ENCODE data around the gene RBMS3.
"Not testable (repeated sequence)": the region's sequence is repeated elsewhere in the genome, so short reads cannot be mapped to it uniquely, and the experiment has no call there.

The RBMS3 gene

GRCh38 chr3:30017901-30018300 lies 737.0 kb downstream of the RBMS3 start:
- no peak for DNase-seq (ENCODE audit: low read depth in 2 of 2)

DNA sequence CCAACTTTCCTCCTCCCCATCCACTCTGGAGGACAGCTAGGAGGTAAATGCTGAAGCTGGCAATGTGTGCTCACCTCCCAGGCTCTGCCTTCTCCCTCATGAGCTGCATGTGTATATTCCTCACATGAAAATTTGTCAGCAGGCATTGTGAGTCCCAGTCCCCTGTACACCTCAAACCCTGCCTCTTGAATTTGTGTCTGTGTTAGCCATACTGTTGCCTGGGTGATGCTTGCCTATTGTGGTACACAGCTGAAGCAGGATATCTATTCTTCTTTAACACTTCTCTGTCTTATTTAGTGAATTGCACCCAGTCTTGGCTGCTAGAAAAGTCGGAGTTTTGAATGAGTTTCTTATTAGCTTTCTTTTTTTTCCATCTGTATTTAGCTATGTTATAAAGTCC lies 739.5 kb downstream of the RBMS3 start:
- DNase-seq (ENCODE audit: low read depth in 2 of 2): no peak

DNA sequence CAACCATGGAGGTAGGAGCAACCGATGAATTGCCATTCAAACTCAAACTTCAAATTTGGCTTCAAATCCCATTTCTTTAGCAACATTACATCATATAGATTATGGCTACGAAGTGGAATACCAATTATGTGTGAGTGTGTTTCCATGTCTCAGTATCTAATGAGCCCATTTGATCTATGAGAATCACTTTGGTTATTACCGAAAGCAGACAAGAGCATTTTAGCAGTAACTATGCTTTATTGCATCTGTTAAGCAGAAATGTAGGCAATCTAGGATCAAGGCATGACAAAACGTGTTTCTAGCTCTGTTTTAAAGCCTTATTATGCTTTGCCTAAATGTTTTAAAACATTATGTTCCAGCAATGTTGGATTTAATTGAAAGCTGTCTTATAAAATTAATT lies 743.6 kb downstream of the RBMS3 start:
- DNase-seq (ENCODE audit: low read depth in 2 of 2): no peak

GRCh38 chr3:30026851-30027250 lies 746.0 kb downstream of the RBMS3 start:
- DNase-seq (ENCODE audit: low read depth in 2 of 2): no peak

GRCh38 chr3:30034246-30034991 lies 753.5 kb downstream of the RBMS3 start:
- DNase-seq (ENCODE audit: low read depth in 2 of 2): no peak

DNA sequence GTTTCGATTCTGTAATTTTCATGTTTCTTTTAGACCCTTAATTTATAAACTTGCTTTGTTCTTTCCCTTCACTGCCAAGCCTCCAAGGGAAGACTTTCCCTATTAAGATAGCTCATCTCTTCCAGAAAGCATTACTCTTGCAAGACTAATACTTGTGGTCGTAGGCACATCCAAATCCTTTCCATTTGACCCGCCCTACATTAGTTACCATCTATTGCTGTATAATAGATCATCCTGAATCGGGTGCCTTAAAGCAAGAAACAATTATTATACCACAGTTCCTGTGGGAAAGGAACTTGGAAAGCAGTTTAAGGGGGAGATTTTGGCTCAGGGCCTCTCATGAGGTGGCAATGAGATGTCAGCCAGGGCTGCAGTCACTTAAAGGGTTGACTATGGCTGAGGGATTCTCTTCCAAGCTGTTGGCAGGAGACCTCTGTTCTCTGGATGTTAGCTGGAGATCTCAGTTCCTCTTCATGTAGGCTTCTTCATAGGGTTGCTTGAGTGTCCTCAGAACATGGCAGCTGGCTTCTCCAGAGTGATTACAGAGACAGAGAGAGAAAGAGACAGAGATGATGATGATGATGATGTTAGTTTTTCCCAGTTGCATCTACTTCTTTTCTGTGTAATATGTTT lies 755.2 kb downstream of the RBMS3 start:
- no peak for DNase-seq (ENCODE audit: low read depth in 2 of 2)

GRCh38 chr3:30040126-30040525 lies 759.3 kb downstream of the RBMS3 start:
- DNase-seq (ENCODE audit: low read depth in 2 of 2): no peak

DNA sequence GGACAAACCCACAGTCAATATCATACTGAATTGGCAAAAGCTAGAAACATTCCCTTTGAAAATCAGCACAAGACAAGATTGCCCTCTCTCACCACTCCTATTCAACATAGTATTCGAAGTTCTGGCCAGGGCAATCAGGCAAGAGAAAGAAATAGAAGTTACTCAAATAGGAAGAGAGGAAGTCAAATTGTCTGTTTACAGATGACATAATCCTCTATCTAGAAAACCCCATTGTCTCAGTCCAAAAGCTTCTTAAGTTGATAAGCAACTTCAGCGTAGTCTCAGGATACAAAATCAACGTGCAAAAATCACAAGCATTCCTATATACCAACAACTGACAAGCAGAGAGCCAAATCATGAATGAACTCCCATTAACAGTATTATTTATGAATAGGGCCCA lies 760.6 kb downstream of the RBMS3 start:
- DNase-seq (ENCODE audit: low read depth in 2 of 2): not testable (repeated sequence)

DNA sequence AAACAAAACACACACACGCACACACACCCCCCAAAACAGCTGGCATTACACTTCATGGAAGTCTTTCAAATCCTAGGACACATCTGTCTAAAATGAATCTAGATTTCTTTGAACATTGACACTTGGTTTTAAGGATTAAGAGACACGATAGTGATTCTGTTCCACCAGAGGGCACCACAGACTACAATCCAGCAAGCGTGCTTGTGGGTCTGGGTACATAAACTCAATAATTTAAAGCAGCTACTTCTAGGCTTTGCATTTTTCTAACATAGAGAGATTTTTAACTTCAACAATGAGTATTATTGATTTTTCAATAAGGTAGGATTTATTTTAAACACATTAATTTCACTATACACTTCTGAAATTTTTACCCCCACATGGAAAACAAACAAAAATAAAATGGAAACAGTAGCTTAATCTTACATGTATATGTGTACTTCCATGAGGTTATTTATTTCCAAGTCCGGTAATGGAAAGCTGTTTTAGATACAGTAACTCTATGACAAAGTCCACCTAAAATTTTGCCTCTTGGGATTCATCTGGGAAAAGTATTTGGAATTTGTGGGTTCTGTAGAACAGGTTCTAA lies 761.5 kb downstream of the RBMS3 start:
- peak; percentile 7 to 13 for DNase-seq (ENCODE audit: low read depth in 2 of 2)

DNA sequence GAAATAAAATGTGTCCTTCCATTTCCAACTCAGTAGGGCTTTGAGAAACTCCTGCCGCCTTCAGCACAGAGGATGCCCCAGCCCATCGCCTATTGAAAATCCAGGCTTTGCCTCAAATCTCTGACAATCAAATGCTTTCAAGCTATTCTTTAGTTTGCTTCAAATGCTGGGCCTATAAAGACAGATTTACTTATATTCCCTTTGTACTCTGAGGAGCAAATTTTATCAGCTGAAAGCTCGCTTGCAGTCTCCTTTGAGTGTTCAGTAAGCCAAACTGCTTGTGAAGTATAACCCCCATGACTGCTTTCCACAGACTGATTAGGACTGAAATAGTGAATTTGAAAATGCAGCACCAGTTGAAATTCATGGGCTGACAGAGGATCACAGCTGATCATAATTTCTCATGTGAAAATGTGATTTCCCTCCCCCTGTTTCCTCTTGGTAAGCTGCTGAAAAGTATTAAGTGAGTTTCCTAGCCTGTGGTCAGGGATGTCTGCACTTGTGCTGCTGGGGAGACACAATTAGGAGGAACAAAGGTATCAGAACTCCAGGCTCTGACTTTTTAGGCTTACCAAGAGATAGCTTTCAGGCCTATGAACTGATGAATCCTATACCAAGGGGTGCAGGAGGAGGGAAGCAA lies 762.2 kb downstream of the RBMS3 start:
- no peak for DNase-seq (ENCODE audit: low read depth in 2 of 2)

DNA sequence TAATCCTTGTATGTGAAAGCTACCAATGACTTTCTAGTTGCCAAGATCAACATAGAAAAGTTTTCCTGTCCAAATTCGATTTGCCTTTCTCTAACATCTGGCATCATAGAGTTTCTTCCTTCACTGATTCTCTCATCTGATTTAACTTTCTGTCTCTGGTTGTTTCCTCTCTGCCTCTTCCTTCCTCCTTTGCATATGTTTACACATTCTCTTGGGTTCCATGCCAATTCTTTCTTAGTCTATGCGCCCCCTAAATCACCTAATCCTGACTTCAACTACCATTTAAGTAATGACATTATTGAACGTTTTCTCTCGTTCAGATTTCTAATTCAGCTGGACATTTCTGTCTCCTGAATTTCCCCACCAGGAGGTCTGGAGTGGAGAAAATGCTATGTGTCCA lies 763.6 kb downstream of the RBMS3 start:
- DNase-seq (ENCODE audit: low read depth in 2 of 2): no peak

GRCh38 chr3:30048431-30048830 lies 767.6 kb downstream of the RBMS3 start:
- no peak for DNase-seq (ENCODE audit: low read depth in 2 of 2)

- DNase-seq (ENCODE audit: low read depth in 2 of 2): not testable (repeated sequence)
Observed at GRCh38 chr3:30050116-30050515, 769.2 kb downstream of the RBMS3 start.

DNA sequence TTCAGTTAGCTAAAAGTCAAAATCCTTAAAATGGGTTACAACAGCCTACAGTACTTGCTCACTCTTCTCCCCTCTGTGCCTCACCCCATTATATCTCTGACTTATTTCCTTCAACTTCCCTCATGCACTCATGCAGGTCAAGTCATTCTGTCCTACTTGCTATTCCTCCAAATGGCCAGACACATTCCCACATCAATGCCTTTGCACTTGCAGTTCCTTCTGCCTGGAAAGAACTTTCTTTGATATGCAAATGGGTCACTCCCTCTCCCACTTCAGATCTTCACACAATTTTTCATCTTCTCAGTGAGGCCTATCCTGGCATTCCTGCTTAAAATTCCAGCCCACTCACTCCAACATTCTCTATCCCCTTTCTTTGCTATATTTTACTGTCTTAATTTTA lies 778.4 kb downstream of the RBMS3 start:
- DNase-seq (ENCODE audit: low read depth in 2 of 2): no peak
